SK-N-SH treated with all-trans-retinoic acid at 6 μM for 48 hours (cell line): ENCODE results near the gene OR5K4.

ENCODE experiments used
- ARNTL ChIP-seq: fragments of 450-650 bp; formaldehyde crosslinking; IDR thresholded peaks from 2 replicates; pipeline ENCODE4 v1.5.0; 2020; ENCODE audit warnings: low read depth, mild to moderate bottlenecking, moderate library complexity, borderline replicate concordance
- BACH2 ChIP-seq: fragments of 250-450 bp; sonication (Bioruptor Pico); IDR thresholded peaks from 2 replicates; pipeline ENCODE4 v1.9.0; 2021; ENCODE audit warnings: mild to moderate bottlenecking, borderline replicate concordance
- CREB5 ChIP-seq: fragments of 250-450 bp; sonication (Bioruptor Pico); IDR thresholded peaks from 2 replicates; pipeline ENCODE4 v1.5.1; 2020; ENCODE audit warnings: low read depth, mild to moderate bottlenecking, moderate library complexity
- PATZ1 ChIP-seq: fragments of 250-450 bp; sonication (Bioruptor Pico); IDR thresholded peaks from 2 replicates; pipeline ENCODE4 v1.8.0; 2020; ENCODE audit warnings: mild to moderate bottlenecking, moderate library complexity, borderline replicate concordance
- RARB ChIP-seq: fragments of 250-450 bp; sonication (Bioruptor Pico); IDR thresholded peaks from 2 replicates; pipeline ENCODE4 v1.8.0; 2021; ENCODE audit warnings: mild to moderate bottlenecking, moderate library complexity
- ZFP3 ChIP-seq: fragments of 250-450 bp; sonication (Bioruptor Pico); IDR thresholded peaks from 2 replicates; pipeline ENCODE4 v1.5.0; 2020; ENCODE audit warnings: mild to moderate bottlenecking, moderate library complexity
- ZFP30 ChIP-seq: fragments of 450-650 bp; formaldehyde crosslinking; IDR thresholded peaks from 2 replicates; pipeline ENCODE4 v1.5.0; 2022; ENCODE audit warnings: mild to moderate bottlenecking, moderate library complexity
- TF ChIP-seq, protein P1 (sequence below): fragments of 250-450 bp; sonication (Bioruptor Pico); IDR thresholded peaks from 2 replicates; pipeline ENCODE4 v1.5.1; 2021; ENCODE audit warnings: mild to moderate bottlenecking, moderate library complexity
- TF ChIP-seq, protein P2 (sequence below): fragments of 250-450 bp; sonication (Bioruptor Pico); IDR thresholded peaks from 2 replicates; pipeline ENCODE4 v1.5.0; 2020; ENCODE audit warnings: mild to moderate bottlenecking, moderate library complexity

GRCh38 chr3:98367464-98368246 is 14.0 kb downstream of the OR5K4 start:
- TF ChIP-seq ZFP3 (no peak), RARB (CRISPR knock-in tag) (no peak), BACH2 (CRISPR knock-in tag) (no peak), ARNTL (CRISPR knock-in tag) (no peak), CREB5 (no peak), PATZ1 (CRISPR knock-in tag) (no peak), ZFP30 (no peak)
- TF ChIP-seq, protein P1, sequence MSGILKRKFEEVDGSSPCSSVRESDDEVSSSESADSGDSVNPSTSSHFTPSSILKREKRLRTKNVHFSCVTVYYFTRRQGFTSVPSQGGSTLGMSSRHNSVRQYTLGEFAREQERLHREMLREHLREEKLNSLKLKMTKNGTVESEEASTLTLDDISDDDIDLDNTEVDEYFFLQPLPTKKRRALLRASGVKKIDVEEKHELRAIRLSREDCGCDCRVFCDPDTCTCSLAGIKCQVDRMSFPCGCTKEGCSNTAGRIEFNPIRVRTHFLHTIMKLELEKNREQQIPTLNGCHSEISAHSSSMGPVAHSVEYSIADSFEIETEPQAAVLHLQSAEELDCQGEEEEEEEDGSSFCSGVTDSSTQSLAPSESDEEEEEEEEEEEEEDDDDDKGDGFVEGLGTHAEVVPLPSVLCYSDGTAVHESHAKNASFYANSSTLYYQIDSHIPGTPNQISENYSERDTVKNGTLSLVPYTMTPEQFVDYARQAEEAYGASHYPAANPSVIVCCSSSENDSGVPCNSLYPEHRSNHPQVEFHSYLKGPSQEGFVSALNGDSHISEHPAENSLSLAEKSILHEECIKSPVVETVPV (CRISPR knock-in tag): no peak
- TF ChIP-seq, protein P2, sequence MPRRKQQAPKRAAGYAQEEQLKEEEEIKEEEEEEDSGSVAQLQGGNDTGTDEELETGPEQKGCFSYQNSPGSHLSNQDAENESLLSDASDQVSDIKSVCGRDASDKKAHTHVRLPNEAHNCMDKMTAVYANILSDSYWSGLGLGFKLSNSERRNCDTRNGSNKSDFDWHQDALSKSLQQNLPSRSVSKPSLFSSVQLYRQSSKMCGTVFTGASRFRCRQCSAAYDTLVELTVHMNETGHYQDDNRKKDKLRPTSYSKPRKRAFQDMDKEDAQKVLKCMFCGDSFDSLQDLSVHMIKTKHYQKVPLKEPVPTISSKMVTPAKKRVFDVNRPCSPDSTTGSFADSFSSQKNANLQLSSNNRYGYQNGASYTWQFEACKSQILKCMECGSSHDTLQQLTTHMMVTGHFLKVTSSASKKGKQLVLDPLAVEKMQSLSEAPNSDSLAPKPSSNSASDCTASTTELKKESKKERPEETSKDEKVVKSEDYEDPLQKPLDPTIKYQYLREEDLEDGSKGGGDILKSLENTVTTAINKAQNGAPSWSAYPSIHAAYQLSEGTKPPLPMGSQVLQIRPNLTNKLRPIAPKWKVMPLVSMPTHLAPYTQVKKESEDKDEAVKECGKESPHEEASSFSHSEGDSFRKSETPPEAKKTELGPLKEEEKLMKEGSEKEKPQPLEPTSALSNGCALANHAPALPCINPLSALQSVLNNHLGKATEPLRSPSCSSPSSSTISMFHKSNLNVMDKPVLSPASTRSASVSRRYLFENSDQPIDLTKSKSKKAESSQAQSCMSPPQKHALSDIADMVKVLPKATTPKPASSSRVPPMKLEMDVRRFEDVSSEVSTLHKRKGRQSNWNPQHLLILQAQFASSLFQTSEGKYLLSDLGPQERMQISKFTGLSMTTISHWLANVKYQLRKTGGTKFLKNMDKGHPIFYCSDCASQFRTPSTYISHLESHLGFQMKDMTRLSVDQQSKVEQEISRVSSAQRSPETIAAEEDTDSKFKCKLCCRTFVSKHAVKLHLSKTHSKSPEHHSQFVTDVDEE (CRISPR knock-in tag): no peak
